ENCODE data around the gene U2AF2.

U2AF2 gene

GRCh38 chr19:55642153-55643002 lies 12.5 kb upstream of the U2AF2 start:
- DNase-seq: peak in 6 of 56 donors; percentile 8 to 40 (median 32)

GRCh38 chr19:55643003-55643886 lies 11.6 kb upstream of the U2AF2 start, which contains the start of gene ZNF581:
TSS of gene ZNF581 (plus strand) at chr19:55643649. CDS start at chr19:55644572, 923 bp downstream.
- peak in 53 of 56 donors; percentile 18 to 84 (median 60) for DNase-seq

- DNase-seq: peak in 5 of 56 donors; percentile 44 to 59 (median 54)
These were observed 11.0 kb upstream of the U2AF2 start for GRCh38 chr19:55643887-55644176.

GRCh38 chr19:55644191-55644833 lies 10.5 kb upstream of the U2AF2 start:
- DNase-seq: no peak

GRCh38 chr19:55644842-55645511 lies 9.9 kb upstream of the U2AF2 start:
- DNase-seq: no peak

GRCh38 chr19:55645512-55645881 lies 9.3 kb upstream of the U2AF2 start:
- no peak for DNase-seq

GRCh38 chr19:55646889-55647731 lies 7.7 kb upstream of the U2AF2 start:
- DNase-seq: no peak

GRCh38 chr19:55647732-55648584 lies 6.9 kb upstream of the U2AF2 start, which contains the start of gene CCDC106:
TSS of gene CCDC106 (plus strand) at chr19:55648212. CDS start at chr19:55649047, 835 bp downstream.
- peak in 54 of 56 donors; percentile 33 to 87 (median 71) for DNase-seq

- peak in 1 of 56 donors; percentile 41 for DNase-seq
These were observed 6.1 kb upstream of the U2AF2 start for GRCh38 chr19:55648585-55649267.

- no peak for DNase-seq
These were observed 5.3 kb upstream of the U2AF2 start for GRCh38 chr19:55649268-55650125.

- DNase-seq: no peak
These were observed 4.7 kb upstream of the U2AF2 start for GRCh38 chr19:55650126-55650557.

- no peak for DNase-seq
These were observed 4.1 kb upstream of the U2AF2 start for GRCh38 chr19:55650602-55651230.

GRCh38 chr19:55651236-55651635 lies 3.6 kb upstream of the U2AF2 start:
- no peak for DNase-seq

GRCh38 chr19:55652311-55653128 lies 2.3 kb upstream of the U2AF2 start:
- no peak for DNase-seq

- DNase-seq: peak; percentile 71 to 100 (median 96)
These were observed 1.0 kb upstream of the U2AF2 start for GRCh38 chr19:55653651-55654322.
